Measurements from ENCODE around the gene GYS1. TPM values are rescaled to one million over a fixed set of nuclear protein-coding genes. Genes with fewer than 3 reads are reported as not detected.

Gene GYS1
- total RNA-seq, 1 donor from 2014 or later, result 17.7 TPM

DNA sequence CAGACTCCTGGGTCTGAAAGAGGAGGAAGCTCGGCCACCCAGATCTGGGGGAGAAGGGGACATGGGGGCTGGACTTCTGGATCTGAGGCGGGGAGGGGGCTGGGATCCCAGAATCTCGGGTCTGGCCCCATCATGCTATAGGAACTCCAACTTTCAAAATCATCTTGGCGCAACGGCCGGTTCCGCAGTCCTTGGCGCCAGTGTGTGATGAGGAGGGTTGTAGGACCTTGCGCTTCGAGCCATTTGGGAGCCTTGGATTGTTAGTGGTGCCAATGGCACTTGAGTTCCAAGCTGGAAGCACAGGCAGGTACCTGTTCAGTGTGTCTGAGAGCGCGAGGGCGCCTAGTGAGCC lies 902 bp upstream of the GYS1 start:
- TF ChIP-seq EZH2phosphoT487 (IDR thresholded peaks at IDR 0.05), result no peak
- no peak for TF ChIP-seq EZH2 (IDR thresholded peaks at IDR 0.05)
- TF ChIP-seq, protein P1, sequence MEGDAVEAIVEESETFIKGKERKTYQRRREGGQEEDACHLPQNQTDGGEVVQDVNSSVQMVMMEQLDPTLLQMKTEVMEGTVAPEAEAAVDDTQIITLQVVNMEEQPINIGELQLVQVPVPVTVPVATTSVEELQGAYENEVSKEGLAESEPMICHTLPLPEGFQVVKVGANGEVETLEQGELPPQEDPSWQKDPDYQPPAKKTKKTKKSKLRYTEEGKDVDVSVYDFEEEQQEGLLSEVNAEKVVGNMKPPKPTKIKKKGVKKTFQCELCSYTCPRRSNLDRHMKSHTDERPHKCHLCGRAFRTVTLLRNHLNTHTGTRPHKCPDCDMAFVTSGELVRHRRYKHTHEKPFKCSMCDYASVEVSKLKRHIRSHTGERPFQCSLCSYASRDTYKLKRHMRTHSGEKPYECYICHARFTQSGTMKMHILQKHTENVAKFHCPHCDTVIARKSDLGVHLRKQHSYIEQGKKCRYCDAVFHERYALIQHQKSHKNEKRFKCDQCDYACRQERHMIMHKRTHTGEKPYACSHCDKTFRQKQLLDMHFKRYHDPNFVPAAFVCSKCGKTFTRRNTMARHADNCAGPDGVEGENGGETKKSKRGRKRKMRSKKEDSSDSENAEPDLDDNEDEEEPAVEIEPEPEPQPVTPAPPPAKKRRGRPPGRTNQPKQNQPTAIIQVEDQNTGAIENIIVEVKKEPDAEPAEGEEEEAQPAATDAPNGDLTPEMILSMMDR (IDR thresholded peaks at IDR 0.05), result no peak
- DNase-seq (ENCODE audit: low spot score), result no peak
- peaks cover 16% of the 10 kb centered on the region for H3K4me1 ChIP-seq
- H3K4me2 ChIP-seq, result peak overlapping the region; percentile 99
- H3K9ac ChIP-seq, result peak overlapping the region; percentile 80
- Mint-ChIP-seq H3K9me3 (no peaks in the 10 kb centered on the region), H3K4me3 (peak overlapping the region; percentile 100), H3K36me3 (peaks cover 4% of the 10 kb centered on the region), H3K27me3 (ENCODE audit: insufficient read depth, low read depth) (peaks cover 4% of the 10 kb centered on the region), H3K27ac (peak overlapping the region; percentile 96), H3K4me1 (peaks cover 23% of the 10 kb centered on the region)
- H3K9me3 ChIP-seq (ENCODE audit: low read depth), result no peaks in the 10 kb centered on the region
- H3K79me2 ChIP-seq (ENCODE audit: low read depth), result peaks cover 76% of the 10 kb centered on the region
- peaks cover 35% of the 10 kb centered on the region for H4K20me1 ChIP-seq (ENCODE audit: low read depth)
- no peak overlapping the region for H2AFZ ChIP-seq (replicated peaks)
- H3K4me3 ChIP-seq, result peak overlapping the region; percentile 91
- H3K27ac ChIP-seq, result no peak overlapping the region
- H3F3A ChIP-seq (ENCODE audit: low read depth), result peaks cover 17% of the 10 kb centered on the region
- H3K27me3 ChIP-seq, result no peaks in the 10 kb centered on the region
- no peaks in the 10 kb centered on the region for H3K36me3 ChIP-seq

DNA sequence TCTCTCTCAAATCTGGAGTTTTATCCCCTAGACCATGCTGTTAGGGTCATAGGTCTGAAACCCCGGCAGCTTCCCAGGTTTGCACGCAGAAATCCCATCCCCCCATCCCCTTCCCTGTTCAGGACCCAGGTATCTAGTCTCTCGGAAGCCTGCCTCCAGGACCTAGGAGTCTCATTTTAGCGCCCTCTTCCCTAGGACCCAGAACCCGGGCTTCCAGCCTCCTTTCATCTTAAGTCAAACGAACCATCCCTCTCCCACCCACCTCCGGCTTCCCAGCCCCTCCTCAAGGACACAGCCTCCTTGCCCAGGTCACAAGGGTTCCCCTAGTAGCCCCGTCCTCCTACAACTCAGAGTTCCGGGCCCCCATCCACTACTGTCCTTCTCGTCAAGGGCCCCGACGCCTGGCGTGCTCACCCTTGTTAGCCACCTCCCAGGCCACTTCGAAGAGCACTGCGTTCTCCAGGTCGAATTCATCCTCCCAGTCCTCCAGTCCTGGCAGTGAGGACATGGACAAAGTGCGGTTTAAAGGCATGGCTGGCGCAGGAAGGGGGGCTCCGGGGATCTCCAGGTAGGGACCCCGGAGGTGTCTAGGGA lies 431 bp downstream of the GYS1 start:
- peaks cover 21% of the 10 kb centered on the region for H4K20me1 ChIP-seq (ENCODE audit: low read depth)
- no peaks in the 10 kb centered on the region for H3K9me3 ChIP-seq (ENCODE audit: low read depth)
- no peaks in the 10 kb centered on the region for H3K27me3 ChIP-seq
- peaks cover 11% of the 10 kb centered on the region for H3K36me3 Mint-ChIP-seq
- peaks cover 17% of the 10 kb centered on the region for H3F3A ChIP-seq (ENCODE audit: low read depth)
- peaks cover 69% of the 10 kb centered on the region for H3K79me2 ChIP-seq (ENCODE audit: low read depth)
- H3K27ac ChIP-seq, result peak overlapping the region; percentile 54
- peak overlapping the region; percentile 91 for H3K4me3 ChIP-seq
- peaks cover 26% of the 10 kb centered on the region for H3K4me1 Mint-ChIP-seq
- peaks cover 4% of the 10 kb centered on the region for H3K27me3 Mint-ChIP-seq (ENCODE audit: insufficient read depth, low read depth)
- TF ChIP-seq EZH2 (IDR thresholded peaks at IDR 0.05) (no peak), EZH2phosphoT487 (IDR thresholded peaks at IDR 0.05) (no peak)
- TF ChIP-seq, protein P1 (IDR thresholded peaks at IDR 0.05), result no peak
- peak overlapping the region; percentile 88 for H3K27ac Mint-ChIP-seq
- H3K4me3 Mint-ChIP-seq, result peak overlapping the region; percentile 100
- peak overlapping the region; percentile 40 for H2AFZ ChIP-seq (replicated peaks)
- no peaks in the 10 kb centered on the region for H3K36me3 ChIP-seq
- H3K9ac ChIP-seq, result peak overlapping the region; percentile 71
- DNase-seq (ENCODE audit: low spot score), result no peak
- peaks cover 16% of the 10 kb centered on the region for H3K4me1 ChIP-seq
- peak overlapping the region; percentile 92 for H3K4me2 ChIP-seq
- H3K9me3 Mint-ChIP-seq, result no peaks in the 10 kb centered on the region

DNA sequence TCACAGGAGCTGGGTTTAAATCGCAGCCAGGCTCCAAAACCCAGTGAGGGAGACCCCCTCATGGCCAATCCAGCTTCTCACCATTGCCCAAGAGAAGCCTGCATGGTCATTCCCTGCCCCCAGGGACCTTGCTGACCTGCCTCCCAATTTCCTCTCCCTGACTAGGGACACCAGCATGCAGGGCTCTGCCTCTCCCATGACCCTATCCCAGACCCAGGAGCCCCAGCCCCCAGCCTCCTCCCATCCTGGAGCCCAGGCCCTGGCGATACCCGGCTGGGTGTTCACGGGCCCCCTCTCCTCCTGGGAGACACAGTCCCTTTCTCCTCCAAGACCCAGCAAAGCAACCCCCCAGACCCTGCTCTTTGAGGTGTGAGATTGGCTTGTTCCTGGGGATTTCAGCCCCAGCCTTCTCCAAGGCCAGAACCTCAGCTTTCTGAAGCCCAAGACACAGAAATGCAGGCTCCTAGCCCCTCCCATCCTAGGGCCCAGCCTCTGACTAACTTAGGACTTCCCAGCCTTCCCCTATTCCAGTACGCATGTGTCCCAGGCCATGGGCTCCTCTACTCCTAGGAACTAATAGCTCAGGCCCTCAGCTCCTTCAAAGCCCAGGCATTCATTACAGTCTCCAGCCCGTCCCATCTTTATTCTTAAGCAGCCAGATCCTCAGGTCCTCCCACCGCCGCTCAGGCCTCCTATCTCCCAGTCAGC lies 1.1 kb downstream of the GYS1 start:
- no peaks in the 10 kb centered on the region for H3K36me3 ChIP-seq
- peak overlapping the region; percentile 54 for H3K27ac ChIP-seq
- peak overlapping the region; percentile 91 for H3K4me3 ChIP-seq
- Mint-ChIP-seq H3K4me3 (peak overlapping the region; percentile 100), H3K36me3 (peaks cover 15% of the 10 kb centered on the region), H3K9me3 (no peaks in the 10 kb centered on the region), H3K27ac (peak overlapping the region; percentile 88), H3K4me1 (peaks cover 28% of the 10 kb centered on the region), H3K27me3 (ENCODE audit: insufficient read depth, low read depth) (peaks cover 4% of the 10 kb centered on the region)
- no peak overlapping the region for H2AFZ ChIP-seq (replicated peaks)
- H4K20me1 ChIP-seq (ENCODE audit: low read depth), result peaks cover 20% of the 10 kb centered on the region
- peak overlapping the region; percentile 92 for H3K4me2 ChIP-seq
- no peaks in the 10 kb centered on the region for H3K27me3 ChIP-seq
- H3F3A ChIP-seq (ENCODE audit: low read depth), result peaks cover 17% of the 10 kb centered on the region
- H3K4me1 ChIP-seq, result peaks cover 16% of the 10 kb centered on the region
- TF ChIP-seq, protein P1 (IDR thresholded peaks at IDR 0.05), result no peak
- TF ChIP-seq EZH2phosphoT487 (IDR thresholded peaks at IDR 0.05) (no peak), EZH2 (IDR thresholded peaks at IDR 0.05) (no peak)
- peak overlapping the region; percentile 71 for H3K9ac ChIP-seq
- H3K79me2 ChIP-seq (ENCODE audit: low read depth), result peaks cover 62% of the 10 kb centered on the region
- no peaks in the 10 kb centered on the region for H3K9me3 ChIP-seq (ENCODE audit: low read depth)
- DNase-seq (ENCODE audit: low spot score), result peak; percentile 69

Data from neural progenitor cell (in vitro differentiated cells).